ENCODE results near the gene AP3B1. TPM values are rescaled to one million over a fixed set of nuclear protein-coding genes. Genes with fewer than 3 reads are reported as not detected.

The AP3B1 gene
- total and polyA plus RNA-seq, 2 donors (not counting 1 experiment from before 2014, with no cell fraction given) = 50.5 to 66.9 TPM

- Histone ChIP-seq H4K20me1 (ENCODE audit: control insufficient read depth, extremely low read depth, insufficient read depth, low read length) (no peaks in the 10 kb centered on the region), H3K27me3 (ENCODE audit: control insufficient read depth, insufficient read depth, low read length) (no peaks in the 10 kb centered on the region), H3K36me3 (ENCODE audit: control insufficient read depth, insufficient read depth, low read length) (no peaks in the 10 kb centered on the region), H3K9me3 (ENCODE audit: control insufficient read depth, insufficient read depth, low read depth, low read length) (no peaks in the 10 kb centered on the region), H3K4me3 (replicated peaks in 1 of 4; ENCODE audit: control extremely low read depth in 1 of 4, insufficient read depth in 1 of 4, low read depth in 3 of 4, low read length in 4 of 4) (no peak overlapping the region), H3K27ac (ENCODE audit: insufficient read depth, low read length) (no peak overlapping the region), H3K9ac (ENCODE audit: insufficient read depth, low read length) (no peak overlapping the region), H3K79me2 (ENCODE audit: control insufficient read depth, insufficient read depth, low read length) (no peaks in the 10 kb centered on the region), H2AFZ (ENCODE audit: low read length) (no peak overlapping the region), H3K4me2 (ENCODE audit: extremely low read depth, insufficient read depth, low read length) (no peak overlapping the region), H3K4me1 (ENCODE audit: control insufficient read depth, extremely low read depth, insufficient read depth, low read length) (peaks cover 6% of the 10 kb centered on the region)
- TF ChIP-seq EZH2 (IDR thresholded peaks at IDR 0.05; ENCODE audit: low read length, missing control alignments) = no peak
- TF ChIP-seq, protein P1, sequence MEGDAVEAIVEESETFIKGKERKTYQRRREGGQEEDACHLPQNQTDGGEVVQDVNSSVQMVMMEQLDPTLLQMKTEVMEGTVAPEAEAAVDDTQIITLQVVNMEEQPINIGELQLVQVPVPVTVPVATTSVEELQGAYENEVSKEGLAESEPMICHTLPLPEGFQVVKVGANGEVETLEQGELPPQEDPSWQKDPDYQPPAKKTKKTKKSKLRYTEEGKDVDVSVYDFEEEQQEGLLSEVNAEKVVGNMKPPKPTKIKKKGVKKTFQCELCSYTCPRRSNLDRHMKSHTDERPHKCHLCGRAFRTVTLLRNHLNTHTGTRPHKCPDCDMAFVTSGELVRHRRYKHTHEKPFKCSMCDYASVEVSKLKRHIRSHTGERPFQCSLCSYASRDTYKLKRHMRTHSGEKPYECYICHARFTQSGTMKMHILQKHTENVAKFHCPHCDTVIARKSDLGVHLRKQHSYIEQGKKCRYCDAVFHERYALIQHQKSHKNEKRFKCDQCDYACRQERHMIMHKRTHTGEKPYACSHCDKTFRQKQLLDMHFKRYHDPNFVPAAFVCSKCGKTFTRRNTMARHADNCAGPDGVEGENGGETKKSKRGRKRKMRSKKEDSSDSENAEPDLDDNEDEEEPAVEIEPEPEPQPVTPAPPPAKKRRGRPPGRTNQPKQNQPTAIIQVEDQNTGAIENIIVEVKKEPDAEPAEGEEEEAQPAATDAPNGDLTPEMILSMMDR (conservative IDR thresholded peaks at IDR 0.05 in 1 of 2, IDR thresholded peaks at IDR 0.05 in 1 of 2; ENCODE audit: low read depth in 1 of 2, low read length in 2 of 2) = no peak
- peak; percentile 54 to 82 for DNase-seq (ENCODE audit: low read depth in 2 of 2)
These were observed 289.3 kb downstream of the AP3B1 start for GRCh38 chr5:78005021-78005785.

DNA sequence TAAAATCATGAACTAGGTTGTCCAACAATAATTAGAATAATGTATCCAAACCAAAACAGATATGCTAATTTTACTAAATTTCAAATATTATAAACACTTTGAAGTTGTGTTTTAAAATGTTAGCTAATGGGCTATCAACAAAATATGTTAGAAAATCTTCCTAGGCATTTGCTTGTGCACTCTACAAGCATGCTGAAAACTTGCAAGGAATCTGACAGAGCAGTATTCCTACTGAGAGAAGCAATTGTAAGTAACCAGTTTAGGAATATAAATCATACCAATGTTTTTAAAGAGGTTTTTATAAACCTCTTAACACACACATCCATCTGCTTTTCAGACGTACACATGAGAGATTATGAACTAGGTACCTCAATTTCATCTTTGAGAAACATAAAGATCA lies 289.9 kb downstream of the AP3B1 start:
- no peaks in the 10 kb centered on the region for H3K79me2 ChIP-seq (ENCODE audit: control insufficient read depth, insufficient read depth, low read length)
- H3K4me3 ChIP-seq (replicated peaks in 1 of 4; ENCODE audit: control extremely low read depth in 1 of 4, insufficient read depth in 1 of 4, low read depth in 3 of 4, low read length in 4 of 4) = no peak overlapping the region
- H3K9ac ChIP-seq (ENCODE audit: insufficient read depth, low read length) = no peak overlapping the region
- H3K36me3 ChIP-seq (ENCODE audit: control insufficient read depth, insufficient read depth, low read length) = no peaks in the 10 kb centered on the region
- no peak overlapping the region for H2AFZ ChIP-seq (ENCODE audit: low read length)
- H3K4me2 ChIP-seq (ENCODE audit: extremely low read depth, insufficient read depth, low read length) = no peak overlapping the region
- peak in 1 of 2 donors; percentile 5 for DNase-seq (ENCODE audit: low read depth in 2 of 2)
- H3K4me1 ChIP-seq (ENCODE audit: control insufficient read depth, extremely low read depth, insufficient read depth, low read length) = peaks cover 2% of the 10 kb centered on the region
- no peaks in the 10 kb centered on the region for H3K27me3 ChIP-seq (ENCODE audit: control insufficient read depth, insufficient read depth, low read length)
- no peaks in the 10 kb centered on the region for H4K20me1 ChIP-seq (ENCODE audit: control insufficient read depth, extremely low read depth, insufficient read depth, low read length)
- TF ChIP-seq, protein P1 (conservative IDR thresholded peaks at IDR 0.05 in 1 of 2, IDR thresholded peaks at IDR 0.05 in 1 of 2; ENCODE audit: low read depth in 1 of 2, low read length in 2 of 2) = no peak
- TF ChIP-seq EZH2 (IDR thresholded peaks at IDR 0.05; ENCODE audit: low read length, missing control alignments) = no peak
- no peak overlapping the region for H3K27ac ChIP-seq (ENCODE audit: insufficient read depth, low read length)
- H3K9me3 ChIP-seq (ENCODE audit: control insufficient read depth, insufficient read depth, low read depth, low read length) = no peaks in the 10 kb centered on the region

- Histone ChIP-seq H3K4me2 (ENCODE audit: extremely low read depth, insufficient read depth, low read length) (no peak overlapping the region), H3K79me2 (ENCODE audit: control insufficient read depth, insufficient read depth, low read length) (no peaks in the 10 kb centered on the region), H2AFZ (ENCODE audit: low read length) (no peak overlapping the region), H3K4me3 (replicated peaks in 1 of 4; ENCODE audit: control extremely low read depth in 1 of 4, insufficient read depth in 1 of 4, low read depth in 3 of 4, low read length in 4 of 4) (no peak overlapping the region), H3K9me3 (ENCODE audit: control insufficient read depth, insufficient read depth, low read depth, low read length) (no peaks in the 10 kb centered on the region), H3K9ac (ENCODE audit: insufficient read depth, low read length) (no peak overlapping the region), H3K4me1 (ENCODE audit: control insufficient read depth, extremely low read depth, insufficient read depth, low read length) (peaks cover 2% of the 10 kb centered on the region), H4K20me1 (ENCODE audit: control insufficient read depth, extremely low read depth, insufficient read depth, low read length) (no peaks in the 10 kb centered on the region), H3K27me3 (ENCODE audit: control insufficient read depth, insufficient read depth, low read length) (no peaks in the 10 kb centered on the region), H3K27ac (ENCODE audit: insufficient read depth, low read length) (no peak overlapping the region), H3K36me3 (ENCODE audit: control insufficient read depth, insufficient read depth, low read length) (no peaks in the 10 kb centered on the region)
- TF ChIP-seq EZH2 (IDR thresholded peaks at IDR 0.05; ENCODE audit: low read length, missing control alignments) = no peak
- no peak for DNase-seq (ENCODE audit: low read depth in 2 of 2)
These were observed 290.6 kb downstream of the AP3B1 start for GRCh38 chr5:78003919-78004318.

Measured in fibroblast of lung (primary cell).